Neural cell (in vitro differentiated cells): ENCODE data around the gene DLST. TPM values are rescaled to one million over a fixed set of nuclear protein-coding genes. Genes with fewer than 3 reads are reported as not detected.

Experiments
- H2AFZ ChIP-seq: fragments of 200-600, 300-800 bp; sonication (generic), shearing (Covaris generic); 2 replicates; pipeline ENCODE4 v1.6.0; 2014; ENCODE audit warnings: low read depth, mild to moderate bottlenecking, antibody characterized with exemption, low read length, moderate library complexity
- H3F3A ChIP-seq: fragments of 200-600 bp; shearing (Covaris generic); 2 replicates; pipeline ENCODE4 v1.6.1; 2016; ENCODE audit warnings: mild to moderate bottlenecking, moderate library complexity, mixed read lengths, antibody characterized with exemption, low read length; ENCODE audit not compliant: insufficient read depth, poor library complexity, severe bottlenecking
- H3K27ac ChIP-seq: fragments of 200-600, 300-800 bp; sonication (generic), shearing (Covaris generic); 2 replicates; pipeline ENCODE4 v1.5.1; 2014; ENCODE audit warnings: mild to moderate bottlenecking, low read length, moderate library complexity
- H3K27me3 ChIP-seq: fragments of 300-800, 200-600 bp; sonication (generic), shearing (Covaris generic); 2 replicates; pipeline ENCODE4 v1.6.0; 2014; ENCODE audit warnings: mild to moderate bottlenecking, low read depth, low read length, moderate library complexity; ENCODE audit not compliant: insufficient read depth
- H3K36me3 ChIP-seq: fragments of 300-800, 200-600 bp; sonication (generic), shearing (Covaris generic); 2 replicates; pipeline ENCODE4 v1.5.1; 2014; ENCODE audit warnings: mild to moderate bottlenecking, antibody characterized with exemption, low read length, moderate library complexity; ENCODE audit not compliant: insufficient read depth
- H3K4me2 ChIP-seq: fragments of 300-800, 200-600 bp; sonication (generic), shearing (Covaris generic); 2 replicates; pipeline ENCODE4 v1.6.0; 2014; ENCODE audit warnings: mild to moderate bottlenecking, low read length
- H3K4me3 ChIP-seq: fragments of 300-800, 200-600 bp; sonication (generic), shearing (Covaris generic); 2 replicates; pipeline ENCODE4 v1.5.1; 2014; ENCODE audit warnings: mild to moderate bottlenecking, low read length, moderate library complexity
- H3K79me2 ChIP-seq: fragments of 200-600 bp; shearing (Covaris generic); replicated peaks from 2 replicates; pipeline ENCODE4 v1.6.0; 2014; ENCODE audit warnings: mild to moderate bottlenecking, low read length, moderate library complexity; ENCODE audit not compliant: insufficient read depth
- H3K9ac ChIP-seq: fragments of 300-800, 200-600 bp; sonication (generic), shearing (Covaris generic); 2 replicates; pipeline ENCODE4 v1.6.1; 2016; ENCODE audit warnings: mild to moderate bottlenecking, low read length, mixed read lengths
- H3K9me2 ChIP-seq: fragments of 200-600 bp; shearing (Covaris generic); 2 replicates; pipeline ENCODE4 v1.6.1; 2016; ENCODE audit warnings: mild to moderate bottlenecking, low read length, mixed read lengths; ENCODE audit not compliant: insufficient read depth
- H3K9me3 ChIP-seq: fragments of 200-600, 300-800 bp; sonication (generic), shearing (Covaris generic); 2 replicates; pipeline ENCODE4 v1.6.1; 2016; ENCODE audit warnings: mild to moderate bottlenecking, mixed run types, low read length, moderate library complexity, mixed read lengths
- H4K20me1 ChIP-seq: fragments of 200-600 bp; shearing (Covaris generic); 2 replicates; pipeline ENCODE4 v1.6.1; 2016; ENCODE audit warnings: mild to moderate bottlenecking, mixed run types; ENCODE audit not compliant: insufficient read depth
- EP300 ChIP-seq: fragments of 450-650 bp; conservative IDR thresholded peaks from 2 replicates; pipeline ENCODE4 v1.6.1; 2014; ENCODE audit warnings: antibody characterized with exemption, mild to moderate bottlenecking, moderate library complexity; ENCODE audit not compliant: poor library complexity, severe bottlenecking
- EZH2 ChIP-seq: fragments of 200-600, 300-800 bp; shearing (Covaris generic), sonication (generic); IDR thresholded peaks from 2 replicates; pipeline ENCODE4 v1.6.1; 2014; ENCODE audit warnings: antibody characterized with exemption, low read length, borderline replicate concordance, mild to moderate bottlenecking; ENCODE audit not compliant: insufficient read depth, poor library complexity, severe bottlenecking
- MXI1 ChIP-seq: fragments of 450-650 bp; conservative IDR thresholded peaks from 2 replicates; pipeline ENCODE4 v1.6.1; 2014; ENCODE audit warnings: antibody characterized with exemption, mild to moderate bottlenecking; ENCODE audit not compliant: poor library complexity, severe bottlenecking
- POLR2AphosphoS5 ChIP-seq: IDR thresholded peaks from 2 replicates; pipeline ENCODE4 v1.6.1; 2012
- RAD21 ChIP-seq: fragments of 450-650 bp; conservative IDR thresholded peaks from 2 replicates; pipeline ENCODE4 v1.6.1; 2014; ENCODE audit warnings: antibody characterized with exemption, mild to moderate bottlenecking, moderate library complexity
- SMC3 ChIP-seq: fragments of 450-650 bp; conservative IDR thresholded peaks from 2 replicates; pipeline ENCODE4 v1.6.1; 2014; ENCODE audit warnings: antibody characterized with exemption, mild to moderate bottlenecking, moderate library complexity; ENCODE audit not compliant: poor library complexity
- TAF1 ChIP-seq: IDR thresholded peaks from 2 replicates; pipeline ENCODE4 v1.6.1; 2012; ENCODE audit warnings: low read depth
- polyA plus RNA-seq: library from polyadenylated mRNA; depleted of rRNA; stranded (reverse); fragments of >200 nt; gene quantifications from 2 replicates; pipeline ENCODE4 v1.2.3, GENCODE V29; 2014
- TF ChIP-seq, protein P1 (sequence below): fragments of 450-650 bp; IDR thresholded peaks from 2 replicates; pipeline ENCODE4 v1.5.1; 2014; ENCODE audit warnings: antibody characterized with exemption, mild to moderate bottlenecking, moderate library complexity; ENCODE audit not compliant: poor library complexity, severe bottlenecking
- TF ChIP-seq, protein P2 (sequence below): IDR thresholded peaks from 2 replicates; pipeline ENCODE4 v1.6.1; 2012; ENCODE audit warnings: borderline replicate concordance

DLST gene
- polyA plus RNA-seq, 1 donor from 2014 or later: 59.7 TPM

DNA sequence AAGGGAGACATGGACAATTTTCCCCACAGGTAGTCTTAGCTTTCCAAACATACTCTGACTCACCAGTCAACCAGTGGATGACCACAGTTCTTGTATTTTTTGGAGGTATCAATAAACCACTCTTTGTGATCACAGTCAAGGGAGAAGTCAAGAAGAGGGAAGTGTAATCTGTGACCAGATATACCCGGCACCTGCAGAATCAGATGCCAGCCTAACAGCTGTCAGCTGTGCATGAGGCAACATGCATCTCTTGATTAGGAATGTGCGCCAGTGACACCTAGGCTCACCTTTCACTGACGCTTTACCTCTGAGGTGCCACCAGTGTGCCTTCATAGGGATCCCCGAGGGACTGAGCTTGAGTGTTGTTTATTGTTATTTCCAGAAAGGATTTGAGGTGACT lies 25.8 kb upstream of the DLST start:
- no peaks in the 10 kb centered on the region for H3K9me3 ChIP-seq
- no peaks in the 10 kb centered on the region for H3F3A ChIP-seq
- no peak overlapping the region for H3K4me3 ChIP-seq
- no peak overlapping the region for H3K27ac ChIP-seq
- no peaks in the 10 kb centered on the region for H3K36me3 ChIP-seq
- no peak overlapping the region for H3K4me2 ChIP-seq
- H3K27me3 ChIP-seq: no peaks in the 10 kb centered on the region
- TF ChIP-seq SMC3 (no peak), TAF1 (no peak), EZH2 (no peak), RAD21 (no peak)
- TF ChIP-seq, protein P1, sequence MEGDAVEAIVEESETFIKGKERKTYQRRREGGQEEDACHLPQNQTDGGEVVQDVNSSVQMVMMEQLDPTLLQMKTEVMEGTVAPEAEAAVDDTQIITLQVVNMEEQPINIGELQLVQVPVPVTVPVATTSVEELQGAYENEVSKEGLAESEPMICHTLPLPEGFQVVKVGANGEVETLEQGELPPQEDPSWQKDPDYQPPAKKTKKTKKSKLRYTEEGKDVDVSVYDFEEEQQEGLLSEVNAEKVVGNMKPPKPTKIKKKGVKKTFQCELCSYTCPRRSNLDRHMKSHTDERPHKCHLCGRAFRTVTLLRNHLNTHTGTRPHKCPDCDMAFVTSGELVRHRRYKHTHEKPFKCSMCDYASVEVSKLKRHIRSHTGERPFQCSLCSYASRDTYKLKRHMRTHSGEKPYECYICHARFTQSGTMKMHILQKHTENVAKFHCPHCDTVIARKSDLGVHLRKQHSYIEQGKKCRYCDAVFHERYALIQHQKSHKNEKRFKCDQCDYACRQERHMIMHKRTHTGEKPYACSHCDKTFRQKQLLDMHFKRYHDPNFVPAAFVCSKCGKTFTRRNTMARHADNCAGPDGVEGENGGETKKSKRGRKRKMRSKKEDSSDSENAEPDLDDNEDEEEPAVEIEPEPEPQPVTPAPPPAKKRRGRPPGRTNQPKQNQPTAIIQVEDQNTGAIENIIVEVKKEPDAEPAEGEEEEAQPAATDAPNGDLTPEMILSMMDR: no peak
- no peak overlapping the region for H3K9ac ChIP-seq
- no peaks in the 10 kb centered on the region for H3K79me2 ChIP-seq
- H4K20me1 ChIP-seq: no peaks in the 10 kb centered on the region
- no peak overlapping the region for H2AFZ ChIP-seq
- no peaks in the 10 kb centered on the region for H3K9me2 ChIP-seq

DNA sequence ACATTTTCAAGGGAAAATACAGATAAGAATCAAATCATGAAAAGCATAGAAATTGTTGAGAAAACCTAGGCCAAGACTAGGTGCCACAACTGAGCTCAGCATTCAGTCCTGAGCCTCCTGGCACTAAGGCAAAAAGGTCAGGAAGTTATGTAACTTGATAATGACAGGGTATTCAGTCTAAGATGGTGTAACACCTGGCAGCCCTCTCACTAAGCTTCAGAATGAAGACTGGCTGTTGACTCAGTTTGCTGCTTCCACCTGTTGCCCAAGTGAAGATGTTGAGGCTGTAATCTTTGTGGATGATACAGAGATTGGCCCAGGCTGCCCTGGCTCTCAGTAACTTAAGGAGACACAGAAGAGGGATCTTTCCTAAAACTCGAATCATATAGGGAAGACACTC lies 25.4 kb upstream of the DLST start:
- Histone ChIP-seq H3K9ac (no peak overlapping the region), H3K36me3 (no peaks in the 10 kb centered on the region), H3K4me3 (no peak overlapping the region), H2AFZ (no peak overlapping the region), H3K4me2 (no peak overlapping the region), H3K27me3 (no peaks in the 10 kb centered on the region), H4K20me1 (no peaks in the 10 kb centered on the region), H3K9me3 (no peaks in the 10 kb centered on the region), H3F3A (no peaks in the 10 kb centered on the region), H3K27ac (no peak overlapping the region), H3K79me2 (no peaks in the 10 kb centered on the region), H3K9me2 (no peaks in the 10 kb centered on the region)
- TF ChIP-seq TAF1 (no peak), RAD21 (no peak), POLR2AphosphoS5 (no peak), SMC3 (no peak), EP300 (no peak), MXI1 (no peak), EZH2 (no peak)
- TF ChIP-seq, protein P2, sequence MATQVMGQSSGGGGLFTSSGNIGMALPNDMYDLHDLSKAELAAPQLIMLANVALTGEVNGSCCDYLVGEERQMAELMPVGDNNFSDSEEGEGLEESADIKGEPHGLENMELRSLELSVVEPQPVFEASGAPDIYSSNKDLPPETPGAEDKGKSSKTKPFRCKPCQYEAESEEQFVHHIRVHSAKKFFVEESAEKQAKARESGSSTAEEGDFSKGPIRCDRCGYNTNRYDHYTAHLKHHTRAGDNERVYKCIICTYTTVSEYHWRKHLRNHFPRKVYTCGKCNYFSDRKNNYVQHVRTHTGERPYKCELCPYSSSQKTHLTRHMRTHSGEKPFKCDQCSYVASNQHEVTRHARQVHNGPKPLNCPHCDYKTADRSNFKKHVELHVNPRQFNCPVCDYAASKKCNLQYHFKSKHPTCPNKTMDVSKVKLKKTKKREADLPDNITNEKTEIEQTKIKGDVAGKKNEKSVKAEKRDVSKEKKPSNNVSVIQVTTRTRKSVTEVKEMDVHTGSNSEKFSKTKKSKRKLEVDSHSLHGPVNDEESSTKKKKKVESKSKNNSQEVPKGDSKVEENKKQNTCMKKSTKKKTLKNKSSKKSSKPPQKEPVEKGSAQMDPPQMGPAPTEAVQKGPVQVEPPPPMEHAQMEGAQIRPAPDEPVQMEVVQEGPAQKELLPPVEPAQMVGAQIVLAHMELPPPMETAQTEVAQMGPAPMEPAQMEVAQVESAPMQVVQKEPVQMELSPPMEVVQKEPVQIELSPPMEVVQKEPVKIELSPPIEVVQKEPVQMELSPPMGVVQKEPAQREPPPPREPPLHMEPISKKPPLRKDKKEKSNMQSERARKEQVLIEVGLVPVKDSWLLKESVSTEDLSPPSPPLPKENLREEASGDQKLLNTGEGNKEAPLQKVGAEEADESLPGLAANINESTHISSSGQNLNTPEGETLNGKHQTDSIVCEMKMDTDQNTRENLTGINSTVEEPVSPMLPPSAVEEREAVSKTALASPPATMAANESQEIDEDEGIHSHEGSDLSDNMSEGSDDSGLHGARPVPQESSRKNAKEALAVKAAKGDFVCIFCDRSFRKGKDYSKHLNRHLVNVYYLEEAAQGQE: no peak
- TF ChIP-seq, protein P1: no peak
